C4-2B (cell line): Measurements from ENCODE around the gene METTL15.

Source experiments
- CTCF ChIP-seq: fragments of 450-650 bp; conservative IDR thresholded peaks from 2 replicates; pipeline ENCODE4 v1.5.1; 2017; ENCODE audit warnings: mild to moderate bottlenecking
- ZFX ChIP-seq: fragments of 450-650 bp; IDR thresholded peaks from 2 replicates; pipeline ENCODE4 v1.6.1; 2017

GRCh38 chr11:28338371-28338770 is 230.2 kb downstream of the METTL15 start:
- TF ChIP-seq CTCF (no peak), ZFX (no peak)
